Spleen (tissue), 13 donors: Measurements from ENCODE around the gene PNLIPRP1. TPM values are rescaled to one million over a fixed set of nuclear protein-coding genes. Genes with fewer than 3 reads are reported as not detected.

Experiments
- DNase-seq: peaks from one replicate; pipeline ENCODE4 v3.0.0-alpha.2; 2020
- H3K27ac ChIP-seq, 8 donors: fragments of 200-600 bp; sonication (generic) in 7 of 8; 1 replicate in 4 of 8; 2 replicates in 4 of 8; pipeline versions ENCODE4 v1.5.0 to v1.8.0; 2016 to 2021; ENCODE audit warnings: inconsistent platforms in 4 of 8, mild to moderate bottlenecking in 4 of 8, moderate library complexity in 1 of 8
- H3K27me3 ChIP-seq, 7 donors: fragments of 200-600 bp; sonication (generic) in 6 of 7; replicated peaks in 1 of 7; 1 replicate in 4 of 7; 2 replicates in 3 of 7; pipeline versions ENCODE4 v1.5.0 to v1.8.0; 2016 to 2021; ENCODE audit warnings: inconsistent platforms in 3 of 7, mild to moderate bottlenecking in 1 of 7
- H3K36me3 ChIP-seq, 6 donors: fragments of 200-600 bp; sonication (generic) in 5 of 6; 1 replicate in 4 of 6; 2 replicates in 2 of 6; pipeline versions ENCODE4 v1.5.0 to v1.8.0; 2016 to 2021; ENCODE audit warnings: inconsistent platforms in 2 of 6
- H3K4me1 ChIP-seq, 6 donors: fragments of 200-600 bp; sonication (generic) in 5 of 6; 1 replicate in 3 of 6; 2 replicates in 3 of 6; pipeline versions ENCODE4 v1.5.0 to v1.8.0; 2016 to 2021; ENCODE audit warnings: inconsistent platforms in 3 of 6
- H3K4me3 ChIP-seq, 8 donors: fragments of 200-600 bp; sonication (generic) in 7 of 8; 1 replicate in 4 of 8; 2 replicates in 4 of 8; pipeline versions ENCODE4 v1.5.0 to v1.8.0; 2016 to 2021; ENCODE audit warnings: inconsistent platforms in 4 of 8, mild to moderate bottlenecking in 4 of 8, moderate library complexity in 2 of 8
- H3K9me3 ChIP-seq, 8 donors: fragments of 200-600 bp; sonication (generic) in 7 of 8; 1 replicate in 4 of 8; 2 replicates in 4 of 8; pipeline versions ENCODE4 v1.5.0 to v1.8.0; 2016 to 2021; ENCODE audit warnings: inconsistent platforms in 4 of 8
- POLR2A ChIP-seq, 3 donors: fragments of 450-650 bp; IDR thresholded peaks; one replicate each; pipeline ENCODE4 v1.5.1; 2017; ENCODE audit warnings: antibody characterized with exemption in 3 of 3, mild to moderate bottlenecking in 1 of 3
- POLR2AphosphoS5 ChIP-seq, 3 donors: sonication (generic); formaldehyde crosslinking; IDR thresholded peaks; one replicate each; pipeline ENCODE4 v1.5.1; 2017; ENCODE audit warnings: antibody characterized with exemption in 3 of 3
- WGBS, 5 donors: extraction: QIAGEN DNeasy Blood & Tissue Kit in 3 of 5; methylation state at CpG; one replicate each; pipeline versions ENCODE4 v1.1.5 to v1.1.7; 2013 to 2018; 5-methylcytosine and 5-hydroxymethylcytosine counted together
- intact Hi-C: fragments of 100-400 bp; cut with DNase I; formaldehyde crosslinking; loops from one replicate; pipeline ENCODE4 v1.15.0; 2023; ENCODE audit warnings: low total_unique reads
- long read RNA-seq, 2 donors: transcript quantifications; one replicate each; lab custom pipeline, GENCODE V29; 2026
- polyA plus RNA-seq, 3 donors: library from polyadenylated mRNA; stranded (reverse); fragments of 200-250 nt; gene quantifications; one replicate each; pipeline ENCODE4 v1.2.1, GENCODE V29; 2013
- total RNA-seq, 7 donors: library from RNA; depleted of rRNA in 3 of 7; stranded (reverse); fragments of >200 nt in 3 of 7; fragmentation: NEBNext Ultra II Directional in 4 of 7; extraction: Animal tissue kit (Norgen Biotek cat#: 25700) in 4 of 7; gene quantifications; one replicate each; pipeline versions ENCODE4 v1.1.0 to v1.2.1, GENCODE V29; 2016 to 2021
- TF ChIP-seq, protein P1 (sequence below), 11 experiments: fragments of 200-600 bp in 7 of 11; fragments of 450-650 bp in 4 of 11; sonication (generic) in 4 of 11; IDR thresholded peaks in 8 of 11; conservative IDR thresholded peaks in 3 of 11; 1 replicate in 7 of 11; 2 replicates in 4 of 11; pipeline versions ENCODE4 v1.4.0 to v1.8.0; 2016 to 2021; ENCODE audit warnings: antibody characterized with exemption in 11 of 11, inconsistent platforms in 4 of 11, mild to moderate bottlenecking in 1 of 11
- donor health status: healthy with polysubstance abuse.
- donor health status: DM: no; HTN: no; CAD: no; lungs with moderate emphysema.
- donor health status: DM: no; HTN: no; CAD: no.
- donor health status: Bipolar disorder and iron deficiency.
- donor health status: healthy.
- donor health status: DM: no; HTN: no; CAD: no.
- donor health status: DM: yes; HTN: yes; CAD: no.

PNLIPRP1 gene
- 1 to 10 TPM in 2 of 7 donors, under 1 TPM in 1, not detected in 4; 0.43 to 1.2 (median 1.1) TPM for total RNA-seq
- polyA plus RNA-seq: under 1 TPM; 0.06 to 0.46 (median 0.23) TPM
- long read RNA-seq, donor 1: 0 reads
- long read RNA-seq, donor 2, transcript PNLIPRP1-201 (13 exons, 1,497 nt): major isoform, 13 of 40 reads
- long read RNA-seq, donor 2, partial matches to known transcripts: 19 of 40 reads
- long read RNA-seq, donor 2, other reads (novel, unspliced or antisense): 0 of 40 reads

DNA sequence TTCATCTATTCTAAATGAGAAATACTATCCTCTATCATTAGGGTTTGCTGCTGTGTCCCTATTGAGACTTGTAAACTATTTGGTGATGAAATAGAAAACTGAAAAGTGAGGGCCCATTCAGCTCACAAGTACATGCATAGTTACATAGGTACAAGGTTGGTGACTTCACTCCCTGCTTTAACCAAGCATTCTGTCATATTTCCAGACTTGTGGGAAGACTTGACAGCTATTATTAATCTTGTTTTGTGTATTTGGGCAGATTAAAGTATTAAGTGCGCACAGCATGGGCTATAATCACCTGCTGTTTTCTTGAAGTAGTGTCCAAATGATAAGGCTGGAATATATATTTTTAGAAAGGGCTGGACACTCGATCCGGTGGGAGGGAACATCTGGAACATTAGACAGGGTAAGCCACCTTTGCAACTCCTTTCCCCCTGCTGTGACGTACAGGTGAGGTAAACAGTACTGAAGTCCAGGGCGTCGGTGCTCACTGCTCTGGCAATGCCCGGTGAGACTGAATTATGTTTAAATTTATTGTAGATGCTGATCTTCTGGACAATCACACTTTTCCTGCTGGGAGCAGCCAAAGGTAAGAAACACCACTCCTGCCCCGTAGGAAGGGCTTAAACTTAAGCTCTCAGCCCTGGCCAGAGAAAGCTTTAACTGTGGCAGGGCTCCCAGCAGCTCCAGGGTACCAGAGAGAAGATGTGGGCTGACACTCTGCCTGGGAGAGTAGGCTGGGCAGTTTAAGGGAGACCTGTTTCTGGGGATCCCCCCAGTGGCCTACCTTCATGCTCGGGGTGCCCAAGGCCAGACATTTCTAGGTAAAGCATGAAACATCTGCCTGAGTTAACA is at the start of gene PNLIPRP1:
TSS of gene PNLIPRP1 (plus strand) at position 370 of the 855 bp plus-strand sequence. CDS start at position 541, 171 bp downstream.
- DNase-seq: no peak

DNA sequence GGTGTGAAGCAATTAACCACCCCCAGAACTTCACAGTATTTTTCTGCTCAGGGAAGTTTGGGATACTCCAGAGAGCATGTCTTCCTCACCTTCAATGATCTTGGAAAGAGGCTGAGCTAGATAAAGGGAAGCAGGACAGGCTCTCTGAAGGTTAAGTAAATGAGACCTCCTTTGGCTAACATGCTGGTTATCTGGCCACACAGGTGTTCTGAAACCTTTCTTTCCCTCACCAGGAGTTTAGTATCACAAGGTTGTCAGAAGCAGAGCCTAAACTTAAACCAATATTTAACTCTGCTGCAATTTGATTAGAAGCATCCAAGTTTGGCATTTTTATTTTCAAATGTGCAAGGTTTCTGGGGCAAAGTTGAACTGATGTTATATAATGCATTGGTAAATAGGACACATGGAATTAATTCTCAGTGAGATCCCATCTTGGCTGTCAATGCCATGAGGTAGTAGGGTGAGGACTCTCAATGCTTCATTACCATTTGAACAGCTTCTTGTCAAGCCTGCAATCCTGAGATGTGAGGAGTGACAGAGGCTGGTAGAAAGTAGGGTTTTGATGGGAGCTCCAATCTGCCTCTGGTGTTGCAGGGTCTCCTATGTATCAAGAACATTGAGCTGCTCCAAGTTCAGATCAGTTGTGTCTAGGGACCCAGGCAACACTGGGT is 48.6 kb upstream of the PNLIPRP1 start:
- Histone ChIP-seq H3K9me3 (peaks cover 0 to 9% (median 0%) of the 10 kb centered on the region in 8 donors), H3K4me3 (no peak overlapping the region), H3K27ac (no peak overlapping the region), H3K27me3 (no peaks in the 10 kb centered on the region), H3K4me1 (no peaks in the 10 kb centered on the region), H3K36me3 (no peaks in the 10 kb centered on the region)
- intact Hi-C loops: no loop called here
- TF ChIP-seq POLR2A (IDR thresholded peaks at IDR 0.05) (no peak), POLR2AphosphoS5 (IDR thresholded peaks at IDR 0.05) (no peak)
- TF ChIP-seq, protein P1, sequence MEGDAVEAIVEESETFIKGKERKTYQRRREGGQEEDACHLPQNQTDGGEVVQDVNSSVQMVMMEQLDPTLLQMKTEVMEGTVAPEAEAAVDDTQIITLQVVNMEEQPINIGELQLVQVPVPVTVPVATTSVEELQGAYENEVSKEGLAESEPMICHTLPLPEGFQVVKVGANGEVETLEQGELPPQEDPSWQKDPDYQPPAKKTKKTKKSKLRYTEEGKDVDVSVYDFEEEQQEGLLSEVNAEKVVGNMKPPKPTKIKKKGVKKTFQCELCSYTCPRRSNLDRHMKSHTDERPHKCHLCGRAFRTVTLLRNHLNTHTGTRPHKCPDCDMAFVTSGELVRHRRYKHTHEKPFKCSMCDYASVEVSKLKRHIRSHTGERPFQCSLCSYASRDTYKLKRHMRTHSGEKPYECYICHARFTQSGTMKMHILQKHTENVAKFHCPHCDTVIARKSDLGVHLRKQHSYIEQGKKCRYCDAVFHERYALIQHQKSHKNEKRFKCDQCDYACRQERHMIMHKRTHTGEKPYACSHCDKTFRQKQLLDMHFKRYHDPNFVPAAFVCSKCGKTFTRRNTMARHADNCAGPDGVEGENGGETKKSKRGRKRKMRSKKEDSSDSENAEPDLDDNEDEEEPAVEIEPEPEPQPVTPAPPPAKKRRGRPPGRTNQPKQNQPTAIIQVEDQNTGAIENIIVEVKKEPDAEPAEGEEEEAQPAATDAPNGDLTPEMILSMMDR (IDR thresholded peaks at IDR 0.05 in 8 of 11, conservative IDR thresholded peaks at IDR 0.05 in 3 of 11): no peak
- no peak for DNase-seq

More for the DNA sequence above, at the start of gene PNLIPRP1:
- peaks cover 0 to 4% (median 0%) of the 10 kb centered on the region in 8 donors for H3K9me3 ChIP-seq
- intact Hi-C loops: no loop called here
- peaks cover 0 to 3% (median 0%) of the 10 kb centered on the region in 7 donors for H3K27me3 ChIP-seq
- H3K4me1 ChIP-seq: no peaks in the 10 kb centered on the region
- no peak within 1 kb of the TSS for H3K27ac ChIP-seq
- WGBS, 5 donors: 81 to 85% (median 84%) methylated on average over 9 of the region's 9 CpGs
- TF ChIP-seq POLR2AphosphoS5 (IDR thresholded peaks at IDR 0.05): no peak
- TF ChIP-seq POLR2A (IDR thresholded peaks at IDR 0.05): no peak
- TF ChIP-seq, protein P1 (IDR thresholded peaks at IDR 0.05 in 8 of 11, conservative IDR thresholded peaks at IDR 0.05 in 3 of 11): no peak
- no peaks in the 10 kb centered on the region for H3K36me3 ChIP-seq
- no peak within 1 kb of the TSS for H3K4me3 ChIP-seq

- H3K4me3 ChIP-seq: no peak overlapping the region
- DNase-seq: no peak
- H3K4me1 ChIP-seq: no peaks in the 10 kb centered on the region
- H3K27ac ChIP-seq: no peak overlapping the region
- WGBS, 5 donors: 78 to 88% (median 85%) methylated on average over 1 of the region's 1 CpG
- intact Hi-C loops: no loop called here
- no peaks in the 10 kb centered on the region for H3K9me3 ChIP-seq
- no peaks in the 10 kb centered on the region for H3K27me3 ChIP-seq
- TF ChIP-seq POLR2AphosphoS5 (IDR thresholded peaks at IDR 0.05): no peak
- TF ChIP-seq, protein P1 (IDR thresholded peaks at IDR 0.05 in 8 of 11, conservative IDR thresholded peaks at IDR 0.05 in 3 of 11): no peak
- TF ChIP-seq POLR2A (IDR thresholded peaks at IDR 0.05): no peak
- no peaks in the 10 kb centered on the region for H3K36me3 ChIP-seq
These were observed 45.6 kb upstream of the PNLIPRP1 start for GRCh38 chr10:116545122-116545521.
